GM21825 (cell line): Measurements from ENCODE around the gene FAF1.
"Not testable (repeated sequence)": the region's sequence is repeated elsewhere in the genome, so short reads cannot be mapped to it uniquely, and the experiment has no call there.

ENCODE experiments used
- ATAC-seq: cut with Tn5 transposase; IDR thresholded peaks from one replicate; pipeline ENCODE4 v1.9.1; 2021; ENCODE audit warnings: mild to moderate bottlenecking, moderate library complexity; ENCODE audit not compliant: unreplicated experiment

Gene FAF1

GRCh38 chr1:50599546-50599945 lies 360.5 kb downstream of the FAF1 start:
- no peak for ATAC-seq

DNA sequence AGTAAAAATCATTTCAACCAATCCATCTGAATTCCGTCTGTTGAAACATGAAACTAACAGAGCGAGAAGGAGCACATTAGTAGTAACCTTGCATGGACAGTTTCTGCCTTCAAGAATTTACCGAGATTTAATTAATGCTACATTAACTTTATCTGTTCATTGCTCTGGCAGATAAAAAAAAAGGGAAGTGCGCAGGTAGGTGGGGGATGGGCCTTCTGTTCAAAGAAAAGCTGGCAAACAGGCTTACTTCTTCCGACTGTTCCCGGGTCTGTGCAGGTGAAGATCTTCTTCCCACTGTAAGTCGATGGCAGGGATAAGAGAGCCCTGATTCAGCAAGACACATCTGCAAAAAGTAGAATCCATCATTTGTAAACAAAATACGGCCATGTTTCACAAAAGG lies 364.2 kb downstream of the FAF1 start:
- ATAC-seq: no peak

- no peak for ATAC-seq
Measured at GRCh38 chr1:50593515-50593914, 366.6 kb downstream of the FAF1 start.

DNA sequence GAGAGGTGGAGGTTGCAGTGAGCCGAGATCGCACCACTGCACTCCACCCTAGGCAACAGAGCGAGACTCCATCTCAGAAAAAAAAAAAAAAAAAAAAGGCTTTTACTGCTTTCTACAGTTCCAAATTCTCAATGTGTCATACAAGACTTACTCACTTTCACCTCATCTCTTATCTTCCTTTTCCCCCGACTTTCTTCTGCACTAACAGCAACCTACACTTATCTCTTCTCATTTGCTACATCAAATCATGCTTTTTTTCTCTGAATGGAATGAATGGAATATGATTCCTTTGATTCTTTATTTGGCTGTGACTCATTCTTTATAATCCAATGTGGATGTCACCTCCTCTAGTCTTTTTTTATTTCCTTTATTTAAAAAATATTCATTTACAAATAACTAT lies 368.5 kb downstream of the FAF1 start:
- no peak for ATAC-seq

DNA sequence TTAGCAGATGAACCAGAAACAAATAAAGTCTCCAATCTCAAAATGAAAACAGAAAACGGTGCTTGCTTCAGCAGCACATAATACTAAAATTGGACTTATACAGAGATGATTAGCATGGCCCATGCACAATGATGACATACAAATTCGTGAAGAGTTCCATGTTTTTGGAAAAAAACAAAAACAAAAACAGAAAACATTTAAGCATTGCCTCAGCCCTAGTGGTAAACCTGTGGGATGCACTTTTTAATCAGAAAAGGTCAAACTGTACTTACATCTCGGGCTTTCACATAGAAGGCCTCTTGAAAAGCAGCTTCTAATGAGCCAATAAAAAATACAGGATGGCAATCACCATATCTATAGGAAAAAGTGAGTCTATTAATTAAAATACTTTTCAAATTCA lies 377.7 kb downstream of the FAF1 start:
- no peak for ATAC-seq

- no peak for ATAC-seq
Measured at GRCh38 chr1:50570066-50570468, 390.0 kb downstream of the FAF1 start.

DNA sequence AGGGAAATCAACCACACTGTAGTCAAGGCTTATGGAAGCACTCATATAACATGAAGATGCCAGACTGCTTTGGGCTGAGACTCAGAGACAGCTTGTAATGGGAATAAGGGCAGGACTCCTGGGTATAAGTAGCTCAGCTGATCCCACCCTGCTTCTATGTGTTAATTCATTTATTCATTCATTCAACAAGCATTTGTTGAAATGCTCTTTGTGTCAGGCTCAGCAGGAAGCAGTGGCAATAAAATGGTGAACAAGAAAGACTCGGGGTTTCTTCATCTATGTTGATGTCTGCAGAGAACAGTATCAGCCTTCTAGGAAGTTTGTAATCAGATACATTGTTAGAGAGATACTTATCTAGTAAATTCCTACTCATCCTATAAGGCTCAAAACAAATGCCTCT lies 391.3 kb downstream of the FAF1 start:
- ATAC-seq: no peak

GRCh38 chr1:50566405-50566804 lies 393.7 kb downstream of the FAF1 start:
- no peak for ATAC-seq

GRCh38 chr1:50564417-50564816 lies 395.6 kb downstream of the FAF1 start:
- ATAC-seq: no peak

DNA sequence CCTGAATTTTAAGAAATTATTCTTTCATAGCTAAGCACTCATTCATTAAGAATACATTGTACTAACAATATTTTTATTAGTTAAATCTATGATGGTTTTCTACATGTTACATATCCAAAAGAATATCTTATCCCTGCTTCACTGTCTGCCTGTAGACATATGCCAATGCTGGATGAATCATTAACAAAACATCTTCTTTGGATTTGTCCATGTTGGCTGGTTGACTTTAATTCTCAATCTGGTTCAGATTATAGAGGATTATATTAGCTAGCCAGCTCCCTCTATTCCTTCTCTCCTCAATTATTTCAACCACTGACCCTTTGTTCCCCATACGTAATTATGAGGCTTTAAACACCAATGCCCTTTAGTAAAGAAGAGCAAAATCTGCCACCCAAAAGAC lies 398.0 kb downstream of the FAF1 start:
- ATAC-seq: no peak

- ATAC-seq: no peak
Measured at GRCh38 chr1:50559421-50559820, 400.6 kb downstream of the FAF1 start.

DNA sequence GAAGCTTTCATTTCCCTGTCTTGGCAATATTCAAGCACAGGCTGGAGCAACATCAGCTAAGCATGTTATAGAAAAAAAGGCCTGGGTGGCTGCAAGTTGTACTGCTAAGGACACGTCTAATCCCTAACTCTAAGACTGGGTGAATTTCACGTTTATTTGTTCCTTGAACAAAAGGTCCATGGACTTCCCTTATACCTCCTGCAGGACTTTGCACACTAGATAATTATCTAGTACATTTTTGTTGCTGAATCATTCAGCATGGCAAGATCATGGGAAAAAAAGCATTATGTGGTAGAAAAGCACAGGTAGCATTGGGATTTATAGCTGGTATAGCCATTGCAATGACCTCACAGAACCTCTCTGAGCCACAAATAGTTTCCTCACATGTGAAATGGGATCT lies 406.1 kb downstream of the FAF1 start:
- ATAC-seq: no peak

DNA sequence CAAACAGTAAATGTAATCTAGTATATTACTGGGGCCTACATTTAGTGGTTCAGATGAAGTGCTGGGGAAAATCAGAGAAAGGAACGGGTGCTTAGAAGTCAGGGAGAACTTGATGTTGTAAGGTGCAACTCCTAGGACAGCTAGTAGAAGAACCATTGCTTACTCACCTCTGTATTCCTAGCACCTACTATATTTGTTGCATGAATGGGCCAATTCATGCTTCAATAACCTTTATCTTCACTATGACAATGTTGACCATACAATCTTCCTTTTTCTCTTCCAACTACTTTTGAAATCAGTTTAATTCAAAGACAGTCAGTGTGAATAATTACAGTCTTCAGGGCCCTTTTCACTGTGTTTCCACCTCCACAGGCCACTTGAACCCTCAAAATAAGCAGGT lies 411.8 kb downstream of the FAF1 start:
- ATAC-seq: no peak

DNA sequence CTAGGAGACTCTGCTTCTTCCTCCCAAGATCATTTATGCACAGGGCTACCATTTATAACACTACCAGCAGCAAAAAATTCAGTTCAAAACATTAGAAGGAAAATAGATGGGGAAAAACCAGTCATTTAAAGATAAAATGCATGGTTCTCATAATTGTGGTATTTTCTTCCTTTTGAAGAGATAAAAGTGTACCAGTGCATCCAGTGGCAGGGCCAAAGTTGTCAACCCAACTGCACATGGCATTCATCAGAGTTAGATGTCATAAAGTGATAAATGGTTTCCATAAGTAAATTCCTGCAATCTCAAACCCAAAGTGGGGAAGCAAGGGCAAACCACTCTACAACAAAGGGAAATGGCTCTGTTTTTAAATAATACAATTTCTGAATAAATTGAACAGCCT lies 417.7 kb downstream of the FAF1 start:
- ATAC-seq: no peak

DNA sequence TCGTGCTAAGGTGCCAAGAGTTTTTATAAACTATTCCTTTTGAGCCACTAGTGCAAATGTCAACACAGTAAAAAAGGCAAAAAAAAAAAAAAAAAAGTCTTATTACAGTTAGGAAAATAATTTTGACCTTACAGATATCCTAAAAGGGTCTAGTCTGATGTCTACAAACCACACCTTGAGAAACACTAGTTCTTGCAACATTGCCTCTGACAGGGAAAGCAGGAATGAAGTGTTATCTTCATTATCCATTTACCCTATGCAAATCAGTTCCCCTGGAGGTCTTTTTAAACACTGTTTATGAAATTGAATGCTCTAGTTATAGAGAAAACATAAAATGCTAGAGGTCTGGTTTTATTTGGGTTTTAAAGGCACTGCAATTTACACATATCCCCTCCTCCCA lies 421.6 kb downstream of the FAF1 start:
- no peak for ATAC-seq

- no peak for ATAC-seq
Measured at GRCh38 chr1:50531601-50532000, 428.5 kb downstream of the FAF1 start.

DNA sequence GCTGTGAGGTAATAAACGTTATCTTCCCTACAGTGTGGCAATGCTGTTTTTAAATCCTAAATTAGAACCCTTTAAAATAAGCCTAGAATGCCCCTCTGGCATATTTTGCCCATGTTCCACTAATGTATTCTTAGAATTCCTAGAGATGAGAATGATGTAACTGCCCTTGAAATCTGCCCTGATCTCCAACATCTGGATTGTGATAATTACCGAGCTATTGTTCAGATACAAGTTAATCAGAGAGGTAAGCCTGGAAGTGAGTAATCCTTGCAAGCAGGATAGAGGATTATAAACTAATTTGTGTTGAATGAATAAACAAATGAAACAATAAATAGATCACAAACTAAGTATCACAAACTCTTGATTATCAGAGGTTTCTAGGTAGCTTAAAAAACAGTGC lies 429.0 kb downstream of the FAF1 start:
- no peak for ATAC-seq

DNA sequence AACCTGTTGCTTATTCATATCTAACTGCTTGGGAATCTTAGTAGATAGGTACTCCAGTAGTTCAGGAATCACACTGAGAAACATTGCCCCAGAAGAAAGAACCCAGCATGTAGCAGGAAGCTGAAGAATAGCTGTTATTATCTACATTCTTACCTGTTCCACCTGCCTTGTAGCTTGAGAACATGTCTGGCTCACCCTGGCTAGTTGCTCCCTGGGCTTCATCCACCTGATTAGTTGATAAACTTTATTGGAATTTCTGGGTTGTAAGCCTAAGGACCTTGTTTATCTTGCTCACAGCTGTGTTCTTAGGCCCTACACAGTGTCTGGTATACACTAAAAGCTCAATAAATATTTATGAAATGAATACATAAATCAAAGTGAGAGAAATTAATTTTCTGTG lies 430.6 kb downstream of the FAF1 start:
- ATAC-seq: no peak

GRCh38 chr1:50527987-50528320 lies 432.1 kb downstream of the FAF1 start:
- not testable (repeated sequence) for ATAC-seq

DNA sequence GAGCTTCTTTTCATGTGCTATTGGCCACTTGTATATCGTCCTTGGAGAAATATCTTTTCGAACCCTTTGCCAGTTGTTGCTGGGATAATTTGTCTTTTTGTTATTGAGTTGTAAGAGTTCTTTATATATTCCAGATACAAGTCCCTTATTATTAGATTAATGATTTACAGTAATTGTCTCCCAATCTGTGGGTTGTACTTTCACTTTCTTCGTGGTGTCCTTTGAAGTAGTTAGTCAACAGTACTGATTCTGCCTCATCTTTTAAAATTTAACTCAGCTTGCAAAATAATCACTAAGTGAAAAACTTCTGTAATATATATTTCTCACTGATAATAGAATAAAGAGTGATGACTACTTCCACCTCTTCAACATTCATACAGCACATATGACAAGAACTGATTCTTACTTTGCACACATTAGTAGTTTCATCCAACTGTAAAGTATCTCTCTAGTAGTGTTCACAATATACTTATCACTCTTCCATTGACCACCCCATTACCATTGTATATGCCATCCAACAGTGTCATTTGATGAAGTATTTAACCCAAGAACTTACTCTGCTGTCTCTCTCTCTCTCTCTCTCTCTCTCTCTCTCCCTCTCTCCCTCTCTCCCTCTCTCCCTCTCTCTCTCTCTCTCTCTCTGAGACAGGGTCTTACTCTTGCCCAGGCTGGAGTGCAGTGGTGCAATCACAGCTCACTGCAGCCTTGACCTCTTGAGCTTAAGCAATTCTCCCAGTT lies 432.6 kb downstream of the FAF1 start:
- peak; percentile 73 for ATAC-seq

DNA sequence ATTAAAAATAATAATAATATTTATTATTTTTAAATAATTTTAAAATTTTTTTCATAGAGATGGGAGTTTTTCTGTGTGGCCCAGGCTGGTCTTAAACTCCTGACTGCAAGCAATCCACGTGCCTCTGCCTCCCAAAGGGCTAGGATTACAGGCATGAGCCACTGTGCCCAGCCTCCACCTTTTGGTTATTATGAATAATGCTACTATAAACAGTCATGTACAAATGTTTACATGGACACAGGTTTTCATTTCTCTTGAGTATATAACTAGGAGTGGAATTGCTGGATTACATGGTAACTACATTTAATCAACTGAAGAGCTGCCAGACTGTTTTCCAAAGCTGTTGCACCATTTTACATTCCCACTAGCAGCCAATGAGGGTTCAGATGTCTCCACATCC lies 433.6 kb downstream of the FAF1 start:
- ATAC-seq: no peak

DNA sequence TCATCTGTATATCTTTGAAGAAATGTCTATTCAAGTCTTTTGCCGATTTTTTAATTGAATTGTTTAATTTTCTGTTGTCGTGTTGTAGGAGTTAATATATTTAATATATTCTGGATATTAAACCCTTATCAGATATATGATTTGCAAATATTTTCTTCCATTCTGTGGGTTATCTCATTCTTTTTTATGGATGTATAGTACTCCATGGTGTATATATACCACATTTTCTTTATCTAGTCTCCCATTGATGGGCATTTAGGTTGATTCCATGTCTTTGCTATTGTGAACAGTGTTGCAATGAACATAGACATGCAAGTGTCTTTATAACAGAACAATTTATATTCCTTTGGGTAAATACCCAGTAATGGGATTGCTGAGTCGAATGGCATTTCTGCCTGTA lies 436.5 kb downstream of the FAF1 start:
- ATAC-seq: no peak

DNA sequence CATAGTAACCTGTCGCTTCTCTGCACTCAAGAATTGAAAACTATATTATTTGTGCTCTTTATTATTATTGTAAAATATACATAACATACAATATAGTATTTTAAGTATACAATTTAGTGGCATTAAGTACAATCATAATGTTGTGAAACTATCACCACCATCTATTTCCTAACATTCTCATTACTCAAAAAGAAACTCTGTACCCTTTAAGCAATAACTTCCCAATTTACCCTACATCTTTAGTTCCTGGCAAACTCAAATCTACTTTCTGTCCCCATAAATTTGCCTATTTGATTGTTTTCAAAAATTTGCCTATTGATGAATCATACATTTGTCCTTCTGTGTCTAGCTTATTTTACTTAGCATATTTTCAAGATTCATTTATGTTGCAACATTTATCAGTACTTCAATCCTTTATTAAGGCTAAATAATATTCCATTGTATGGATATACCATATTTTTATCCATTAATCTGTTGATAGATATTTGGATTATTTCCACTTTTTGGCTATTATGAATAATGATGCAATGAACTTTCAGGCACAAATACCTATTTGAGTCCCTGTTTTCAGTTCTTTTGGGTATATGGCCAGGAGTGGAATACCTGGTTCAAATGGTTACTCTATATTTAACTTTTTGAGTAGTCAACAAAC lies 437.2 kb downstream of the FAF1 start:
- no peak for ATAC-seq
